ENCODE data around the gene HCFC2. TPM values are rescaled to one million over a fixed set of nuclear protein-coding genes. Genes with fewer than 3 reads are reported as not detected.
A peak's percentile ranks its signal among the peaks of the same experiment; 100 is the strongest.

HCFC2 gene
- total RNA-seq, 1 donor from 2014 or later: 18.5 TPM

- ATAC-seq: no peak
- Histone ChIP-seq H3K4me1 (peaks cover 23% of the 10 kb centered on the region), H3K27me3 (ENCODE audit: low read depth) (peaks cover 9% of the 10 kb centered on the region), H3K27ac (no peak overlapping the region), H3K4me3 (no peak overlapping the region), H3K9me3 (no peaks in the 10 kb centered on the region), H3K36me3 (no peaks in the 10 kb centered on the region)
- no peak for TF ChIP-seq CTCF (IDR thresholded peaks at IDR 0.05)
- DNase-seq: no peak
- intact Hi-C loops (cut with DNase I): no loop called here
Measured at GRCh38 chr12:104054681-104055346, 9.5 kb upstream of the HCFC2 start.

- peaks cover 16% of the 10 kb centered on the region for H3K4me1 ChIP-seq
- H3K27ac ChIP-seq: peak overlapping the region; percentile 7
- no peak overlapping the region for H3K4me3 ChIP-seq
- peak; percentile 85 for DNase-seq
- H3K36me3 ChIP-seq: no peaks in the 10 kb centered on the region
- peaks cover 1% of the 10 kb centered on the region for H3K27me3 ChIP-seq (ENCODE audit: low read depth)
- peak; percentile 97 to 98 for ATAC-seq
- no peak for TF ChIP-seq CTCF (IDR thresholded peaks at IDR 0.05)
- H3K9me3 ChIP-seq: no peaks in the 10 kb centered on the region
- intact Hi-C loops (cut with DNase I): no loop called here
Measured at GRCh38 chr12:104055686-104056388, 8.5 kb upstream of the HCFC2 start.

- peak; percentile 7 to 45 for ATAC-seq
- peak overlapping the region; percentile 7 for H3K27ac ChIP-seq
Measured at GRCh38 chr12:104056419-104056972, 7.8 kb upstream of the HCFC2 start.

GRCh38 chr12:104057771-104058197 is 6.5 kb upstream of the HCFC2 start:
- no peak overlapping the region for H3K4me3 ChIP-seq
- no peak for ATAC-seq
- peak; percentile 62 for TF ChIP-seq CTCF (IDR thresholded peaks at IDR 0.05)
- H3K9me3 ChIP-seq: no peaks in the 10 kb centered on the region
- no peak for DNase-seq
- H3K27ac ChIP-seq: no peak overlapping the region
- no peaks in the 10 kb centered on the region for H3K36me3 ChIP-seq
- H3K4me1 ChIP-seq: peaks cover 16% of the 10 kb centered on the region
- H3K27me3 ChIP-seq (ENCODE audit: low read depth): no peaks in the 10 kb centered on the region
- intact Hi-C loops (cut with DNase I): no loop called here

More at GRCh38 chr12:104056419-104056972, 7.8 kb upstream of the HCFC2 start:
- H3K4me1 ChIP-seq: peaks cover 16% of the 10 kb centered on the region
- DNase-seq: no peak
- intact Hi-C loops (cut with DNase I): no loop called here
- no peaks in the 10 kb centered on the region for H3K36me3 ChIP-seq
- H3K4me3 ChIP-seq: no peak overlapping the region
- H3K27me3 ChIP-seq (ENCODE audit: low read depth): no peaks in the 10 kb centered on the region
- TF ChIP-seq CTCF (IDR thresholded peaks at IDR 0.05): no peak
- H3K9me3 ChIP-seq: no peaks in the 10 kb centered on the region

GRCh38 chr12:104058802-104059201 is 5.5 kb upstream of the HCFC2 start:
- DNase-seq (no peak), ATAC-seq (no peak)
- TF ChIP-seq CTCF (IDR thresholded peaks at IDR 0.05): no peak
- Histone ChIP-seq H3K27me3 (ENCODE audit: low read depth) (no peaks in the 10 kb centered on the region), H3K36me3 (no peaks in the 10 kb centered on the region), H3K9me3 (no peaks in the 10 kb centered on the region), H3K4me1 (peaks cover 25% of the 10 kb centered on the region), H3K4me3 (no peak overlapping the region), H3K27ac (no peak overlapping the region)
- intact Hi-C loops (cut with DNase I): no loop called here

Data from lower lobe of right lung (tissue), 2 donors.